ENCODE measurements around the gene RTP5.

DNA sequence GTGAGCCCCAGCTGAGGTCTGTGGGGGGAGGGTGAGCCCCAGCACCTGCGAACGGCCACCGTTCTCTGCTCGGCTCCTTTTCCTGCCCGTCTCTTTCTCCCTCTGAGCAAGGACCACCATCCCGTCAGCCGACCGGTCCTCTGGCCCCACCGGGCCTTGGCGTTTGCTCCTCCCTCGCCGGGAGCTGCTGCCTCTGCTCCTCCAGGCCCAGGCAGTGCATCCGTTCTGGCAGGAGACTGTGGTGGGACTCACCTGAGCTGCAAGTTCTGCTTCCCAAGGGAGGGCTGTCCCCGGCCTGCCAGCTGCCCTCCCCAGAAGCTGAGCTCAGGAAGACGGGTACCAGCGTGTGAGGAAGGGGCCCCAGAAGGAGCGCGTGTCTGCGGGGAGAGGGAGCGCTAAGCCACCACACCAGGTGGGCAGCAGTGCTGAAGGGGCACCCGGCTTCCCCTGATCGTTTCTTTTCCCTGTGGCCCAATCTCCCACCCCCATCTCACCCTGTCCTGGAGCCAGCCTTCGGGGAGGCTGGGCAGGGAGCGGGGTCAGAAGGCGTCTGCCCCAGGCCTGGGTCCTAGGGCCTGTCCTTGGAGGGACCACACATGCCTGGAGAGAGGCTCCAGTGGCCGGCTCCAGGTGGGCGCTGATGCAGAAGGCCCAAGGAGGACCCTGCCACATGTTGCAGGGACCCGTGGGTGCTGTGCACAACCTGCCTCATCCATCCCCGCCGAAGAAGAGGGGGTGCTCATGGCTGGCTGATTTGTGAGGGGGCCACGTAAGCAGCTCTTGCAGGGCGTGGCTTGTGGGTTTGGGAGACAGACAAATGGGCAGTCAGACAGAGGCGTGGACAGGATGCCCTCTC, 2.5 kb upstream of the RTP5 start:
- TF ChIP-seq EZH2 (IDR thresholded peaks at IDR 0.05) (no peak), POLR2AphosphoS5 (IDR thresholded peaks at IDR 0.05; ENCODE audit: borderline replicate concordance, low read depth, low read length) (no peak)

All from SK-N-MC (cell line).